ENCODE results near the gene PLCG1.

The PLCG1 gene

DNA sequence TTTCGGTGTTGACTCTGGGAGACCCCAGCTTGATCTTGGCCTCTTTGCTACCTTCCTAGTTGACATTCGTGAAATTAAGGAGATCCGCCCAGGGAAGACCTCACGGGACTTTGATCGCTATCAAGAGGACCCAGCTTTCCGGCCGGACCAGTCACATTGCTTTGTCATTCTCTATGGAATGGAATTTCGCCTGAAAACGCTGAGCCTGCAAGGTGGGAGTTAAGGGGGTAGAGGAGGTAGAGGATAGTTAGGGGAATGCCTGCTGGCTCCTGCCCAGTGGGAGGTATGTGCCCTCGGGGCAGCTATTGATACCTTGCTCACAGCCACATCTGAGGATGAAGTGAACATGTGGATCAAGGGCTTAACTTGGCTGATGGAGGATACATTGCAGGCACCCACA, 22.2 kb downstream of the PLCG1 start:
- TF ChIP-seq, protein P1, sequence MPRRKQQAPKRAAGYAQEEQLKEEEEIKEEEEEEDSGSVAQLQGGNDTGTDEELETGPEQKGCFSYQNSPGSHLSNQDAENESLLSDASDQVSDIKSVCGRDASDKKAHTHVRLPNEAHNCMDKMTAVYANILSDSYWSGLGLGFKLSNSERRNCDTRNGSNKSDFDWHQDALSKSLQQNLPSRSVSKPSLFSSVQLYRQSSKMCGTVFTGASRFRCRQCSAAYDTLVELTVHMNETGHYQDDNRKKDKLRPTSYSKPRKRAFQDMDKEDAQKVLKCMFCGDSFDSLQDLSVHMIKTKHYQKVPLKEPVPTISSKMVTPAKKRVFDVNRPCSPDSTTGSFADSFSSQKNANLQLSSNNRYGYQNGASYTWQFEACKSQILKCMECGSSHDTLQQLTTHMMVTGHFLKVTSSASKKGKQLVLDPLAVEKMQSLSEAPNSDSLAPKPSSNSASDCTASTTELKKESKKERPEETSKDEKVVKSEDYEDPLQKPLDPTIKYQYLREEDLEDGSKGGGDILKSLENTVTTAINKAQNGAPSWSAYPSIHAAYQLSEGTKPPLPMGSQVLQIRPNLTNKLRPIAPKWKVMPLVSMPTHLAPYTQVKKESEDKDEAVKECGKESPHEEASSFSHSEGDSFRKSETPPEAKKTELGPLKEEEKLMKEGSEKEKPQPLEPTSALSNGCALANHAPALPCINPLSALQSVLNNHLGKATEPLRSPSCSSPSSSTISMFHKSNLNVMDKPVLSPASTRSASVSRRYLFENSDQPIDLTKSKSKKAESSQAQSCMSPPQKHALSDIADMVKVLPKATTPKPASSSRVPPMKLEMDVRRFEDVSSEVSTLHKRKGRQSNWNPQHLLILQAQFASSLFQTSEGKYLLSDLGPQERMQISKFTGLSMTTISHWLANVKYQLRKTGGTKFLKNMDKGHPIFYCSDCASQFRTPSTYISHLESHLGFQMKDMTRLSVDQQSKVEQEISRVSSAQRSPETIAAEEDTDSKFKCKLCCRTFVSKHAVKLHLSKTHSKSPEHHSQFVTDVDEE (CRISPR knock-in tag; IDR thresholded peaks at IDR 0.05): no peak
- TF ChIP-seq GLIS3 (CRISPR knock-in tag; IDR thresholded peaks at IDR 0.05) (no peak), ZNF565 (CRISPR knock-in tag; conservative IDR thresholded peaks at IDR 0.05; ENCODE audit: low read depth) (no peak), ESRRG (CRISPR knock-in tag; IDR thresholded peaks at IDR 0.05) (no peak), ZC3H10 (CRISPR knock-in tag; IDR thresholded peaks at IDR 0.05) (no peak), ZFP30 (CRISPR knock-in tag; IDR thresholded peaks at IDR 0.05) (no peak), ZFP3 (CRISPR knock-in tag; IDR thresholded peaks at IDR 0.05) (no peak), SNAI2 (CRISPR knock-in tag; IDR thresholded peaks at IDR 0.05) (no peak), ARNTL (CRISPR knock-in tag; IDR thresholded peaks at IDR 0.05; ENCODE audit: borderline replicate concordance, low read depth) (no peak), ZNF70 (CRISPR knock-in tag; IDR thresholded peaks at IDR 0.05) (no peak), OSR1 (CRISPR knock-in tag; IDR thresholded peaks at IDR 0.05) (no peak)
- TF ChIP-seq, protein P2, sequence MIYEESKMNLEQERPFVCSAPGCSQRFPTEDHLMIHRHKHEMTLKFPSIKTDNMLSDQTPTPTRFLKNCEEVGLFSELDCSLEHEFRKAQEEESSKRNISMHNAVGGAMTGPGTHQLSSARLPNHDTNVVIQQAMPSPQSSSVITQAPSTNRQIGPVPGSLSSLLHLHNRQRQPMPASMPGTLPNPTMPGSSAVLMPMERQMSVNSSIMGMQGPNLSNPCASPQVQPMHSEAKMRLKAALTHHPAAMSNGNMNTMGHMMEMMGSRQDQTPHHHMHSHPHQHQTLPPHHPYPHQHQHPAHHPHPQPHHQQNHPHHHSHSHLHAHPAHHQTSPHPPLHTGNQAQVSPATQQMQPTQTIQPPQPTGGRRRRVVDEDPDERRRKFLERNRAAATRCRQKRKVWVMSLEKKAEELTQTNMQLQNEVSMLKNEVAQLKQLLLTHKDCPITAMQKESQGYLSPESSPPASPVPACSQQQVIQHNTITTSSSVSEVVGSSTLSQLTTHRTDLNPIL (CRISPR knock-in tag; IDR thresholded peaks at IDR 0.05; ENCODE audit: low read depth): no peak
- ATAC-seq: no peak

DNA sequence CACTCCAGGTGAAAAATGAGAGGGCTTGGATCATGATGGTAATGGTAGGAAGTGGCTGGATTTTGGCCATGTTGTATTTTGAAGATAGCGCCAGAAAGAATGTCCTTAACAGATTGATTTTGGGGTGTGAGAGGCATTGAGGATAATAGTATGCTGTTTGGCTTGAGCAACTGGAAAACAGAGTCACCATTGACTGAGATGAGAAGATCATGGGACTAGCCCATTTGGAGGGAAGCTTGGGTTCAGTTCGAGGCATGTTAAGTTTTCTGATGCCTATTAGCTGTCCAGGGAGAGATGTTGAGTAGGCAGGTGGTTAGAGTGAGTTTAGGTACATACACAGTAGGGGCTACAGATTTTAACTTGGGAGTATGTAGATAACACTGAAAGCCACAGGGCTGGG, 23.3 kb downstream of the PLCG1 start:
- no peak for TF ChIP-seq TOX (CRISPR knock-in tag; IDR thresholded peaks at IDR 0.05; ENCODE audit: borderline replicate concordance)
- TF ChIP-seq SNAI2 (CRISPR knock-in tag; IDR thresholded peaks at IDR 0.05): no peak
- no peak for TF ChIP-seq ESRRG (CRISPR knock-in tag; IDR thresholded peaks at IDR 0.05)
- TF ChIP-seq OSR1 (CRISPR knock-in tag; IDR thresholded peaks at IDR 0.05): no peak
- no peak for TF ChIP-seq ZFP3 (CRISPR knock-in tag; IDR thresholded peaks at IDR 0.05)
- TF ChIP-seq ARNTL (CRISPR knock-in tag; IDR thresholded peaks at IDR 0.05; ENCODE audit: borderline replicate concordance, low read depth): no peak
- no peak for ATAC-seq

- ATAC-seq: no peak
- TF ChIP-seq TCF4 (CRISPR knock-in tag; IDR thresholded peaks at IDR 0.05; ENCODE audit: borderline replicate concordance): no peak
- no peak for TF ChIP-seq CSDC2 (CRISPR knock-in tag; IDR thresholded peaks at IDR 0.05)
- no peak for TF ChIP-seq RARB (CRISPR knock-in tag; IDR thresholded peaks at IDR 0.05)
- no peak for TF ChIP-seq OSR1 (CRISPR knock-in tag; IDR thresholded peaks at IDR 0.05)
- no peak for TF ChIP-seq ZNF8 (CRISPR knock-in tag; IDR thresholded peaks at IDR 0.05)
- TF ChIP-seq ZFP30 (CRISPR knock-in tag; IDR thresholded peaks at IDR 0.05): no peak
- no peak for TF ChIP-seq ZNF565 (CRISPR knock-in tag; conservative IDR thresholded peaks at IDR 0.05; ENCODE audit: low read depth)
- TF ChIP-seq PPARA (CRISPR knock-in tag; IDR thresholded peaks at IDR 0.05; ENCODE audit: borderline replicate concordance): no peak
- no peak for TF ChIP-seq SNAI2 (CRISPR knock-in tag; IDR thresholded peaks at IDR 0.05)
- no peak for TF ChIP-seq TOX (CRISPR knock-in tag; IDR thresholded peaks at IDR 0.05; ENCODE audit: borderline replicate concordance)
- TF ChIP-seq, protein P2 (CRISPR knock-in tag; IDR thresholded peaks at IDR 0.05; ENCODE audit: low read depth): no peak
- no peak for TF ChIP-seq ZC3H10 (CRISPR knock-in tag; IDR thresholded peaks at IDR 0.05)
- TF ChIP-seq ESRRG (CRISPR knock-in tag; IDR thresholded peaks at IDR 0.05): no peak
- no peak for TF ChIP-seq PATZ1 (CRISPR knock-in tag; IDR thresholded peaks at IDR 0.05; ENCODE audit: borderline replicate concordance)
- TF ChIP-seq ZNF70 (CRISPR knock-in tag; IDR thresholded peaks at IDR 0.05): no peak
- TF ChIP-seq POU6F1 (CRISPR knock-in tag; IDR thresholded peaks at IDR 0.05; ENCODE audit: borderline replicate concordance, low read depth): no peak
- TF ChIP-seq, protein P1 (CRISPR knock-in tag; IDR thresholded peaks at IDR 0.05): no peak
- TF ChIP-seq ISL1 (CRISPR knock-in tag; IDR thresholded peaks at IDR 0.05): no peak
Measured at GRCh38 chr20:41161886-41162285, 24.5 kb downstream of the PLCG1 start.

Measured in SK-N-SH treated with all-trans-retinoic acid at 6 μM for 48 hours (cell line).